Measurements from ENCODE around the gene MYOZ2.

MYOZ2 gene

DNA sequence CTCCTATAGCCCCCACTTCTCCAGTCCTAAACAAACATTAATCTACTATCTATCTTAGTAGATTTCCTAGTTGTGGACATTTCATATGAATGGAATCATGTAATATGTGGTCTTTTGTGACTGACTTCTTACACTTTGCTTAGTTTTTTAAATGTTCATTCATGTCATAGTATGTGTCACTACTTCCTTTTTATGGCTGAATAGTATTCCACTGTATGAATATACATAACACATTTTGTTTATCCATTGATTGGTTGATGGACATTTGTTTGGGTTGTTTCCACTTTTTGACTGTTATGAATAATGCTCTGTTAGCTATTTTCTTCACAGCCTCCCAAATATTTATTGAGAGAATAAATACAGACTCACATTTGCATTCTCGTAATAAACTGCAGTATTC, 96.7 kb downstream of the MYOZ2 start:
- DNase-seq (ENCODE audit: extremely low read depth, insufficient read length): no peak
- no peaks in the 10 kb centered on the region for H3K27me3 ChIP-seq (replicated peaks; ENCODE audit: control insufficient read depth, insufficient read depth, low read length)
- TF ChIP-seq CTCF (IDR thresholded peaks at IDR 0.05; ENCODE audit: insufficient read depth, low read length, poor library complexity, severe bottlenecking): no peak
- no peak overlapping the region for H3K4me3 ChIP-seq (replicated peaks; ENCODE audit: low read depth, low read length)
- no peaks in the 10 kb centered on the region for H3K36me3 ChIP-seq (ENCODE audit: control insufficient read depth, insufficient read depth, low read length)

- Histone ChIP-seq H3K4me3 (replicated peaks; ENCODE audit: low read depth, low read length) (no peak overlapping the region), H3K36me3 (ENCODE audit: control insufficient read depth, insufficient read depth, low read length) (no peaks in the 10 kb centered on the region), H3K27me3 (replicated peaks; ENCODE audit: control insufficient read depth, insufficient read depth, low read length) (no peaks in the 10 kb centered on the region)
- DNase-seq (ENCODE audit: extremely low read depth, insufficient read length): no peak
- no peak for TF ChIP-seq CTCF (IDR thresholded peaks at IDR 0.05; ENCODE audit: insufficient read depth, low read length, poor library complexity, severe bottlenecking)
Observed at GRCh38 chr4:119233191-119233590, 97.6 kb downstream of the MYOZ2 start.

- H3K27me3 ChIP-seq (replicated peaks; ENCODE audit: control insufficient read depth, insufficient read depth, low read length): no peaks in the 10 kb centered on the region
- no peaks in the 10 kb centered on the region for H3K36me3 ChIP-seq (ENCODE audit: control insufficient read depth, insufficient read depth, low read length)
- H3K4me3 ChIP-seq (replicated peaks; ENCODE audit: low read depth, low read length): no peak overlapping the region
- TF ChIP-seq CTCF (IDR thresholded peaks at IDR 0.05; ENCODE audit: insufficient read depth, low read length, poor library complexity, severe bottlenecking): no peak
- DNase-seq (ENCODE audit: extremely low read depth, insufficient read length): no peak
Observed at GRCh38 chr4:119233750-119234149, 98.1 kb downstream of the MYOZ2 start.

DNA sequence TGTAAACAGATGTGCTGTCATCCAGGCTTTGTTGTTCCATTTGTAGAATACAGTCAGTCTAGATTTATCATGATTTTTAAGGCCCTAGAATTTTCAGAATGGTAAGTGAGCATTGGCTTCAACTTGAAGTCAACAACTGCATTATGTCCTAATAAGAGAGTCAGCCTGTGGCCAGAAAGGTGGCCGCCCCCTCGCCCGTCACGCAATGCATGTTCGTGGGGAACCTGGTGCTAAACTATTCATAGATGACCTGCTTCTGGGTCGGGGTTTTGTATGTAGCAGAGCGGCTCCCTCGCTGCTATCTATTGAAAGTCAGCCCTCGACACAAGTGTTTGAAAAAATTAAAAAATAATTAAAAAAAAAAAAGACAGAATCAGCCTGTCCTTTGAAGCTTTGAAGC, 101.6 kb downstream of the MYOZ2 start:
- TF ChIP-seq CTCF (IDR thresholded peaks at IDR 0.05; ENCODE audit: insufficient read depth, low read length, poor library complexity, severe bottlenecking): no peak
- no peaks in the 10 kb centered on the region for H3K36me3 ChIP-seq (ENCODE audit: control insufficient read depth, insufficient read depth, low read length)
- H3K27me3 ChIP-seq (replicated peaks; ENCODE audit: control insufficient read depth, insufficient read depth, low read length): no peaks in the 10 kb centered on the region
- no peak overlapping the region for H3K4me3 ChIP-seq (replicated peaks; ENCODE audit: low read depth, low read length)
- no peak for DNase-seq (ENCODE audit: extremely low read depth, insufficient read length)

All from GM06990 (cell line).